IMR-90 (cell line): Measurements from ENCODE around the gene PRSS21. TPM values are rescaled to one million over a fixed set of nuclear protein-coding genes. Genes with fewer than 3 reads are reported as not detected.

ENCODE experiments used
- ATAC-seq: fragments of 200-7000 bp; cut with Tn5 transposase; 2 replicates; pipeline ENCODE4 v1.9.1; 2020; ENCODE audit warnings: low read depth, mild to moderate bottlenecking, moderate library complexity
- BruUV-seq: library from RNA; stranded (reverse); fragments of 400-500 nt; replicated peaks from 2 replicates; lab custom pipeline; 2021; lab: Mats Ljungman, UMichigan
- CTCF ChIA-PET: fragments of 300-600 bp; formaldehyde crosslinking; extraction: SDS; loops from one replicate; lab custom pipeline; 2021; ENCODE audit warnings: antibody characterized with exemption; lab: Yijun Ruan, JAX
- POLR2A ChIA-PET: fragments of 300-600 bp; sonication (Branson Sonifier 250); formaldehyde crosslinking; loops from one replicate; lab custom pipeline; 2022; ENCODE audit warnings: antibody characterized with exemption; ENCODE audit not compliant: unreplicated experiment; lab: Charles Lee
- DNase-seq: peaks from one replicate; pipeline ENCODE4 v3.0.0; 2013
- H2AFZ ChIP-seq: replicated peaks from 2 replicates; pipeline ENCODE3; 2013; ENCODE audit warnings: low read length, mild to moderate bottlenecking; ENCODE audit not compliant: poor library complexity
- H2AK5ac ChIP-seq: 2 replicates; pipeline ENCODE4 v1.6.1; 2013; ENCODE audit warnings: low read depth, low read length, inconsistent platforms
- H2AK9ac ChIP-seq: replicated peaks from 2 replicates; pipeline ENCODE3; 2013; ENCODE audit warnings: mild to moderate bottlenecking, low read depth, low read length, moderate library complexity; ENCODE audit not compliant: poor library complexity
- H2BK120ac ChIP-seq: 2 replicates; pipeline ENCODE4 v1.6.1; 2013; ENCODE audit warnings: low read depth, low read length, inconsistent platforms
- H2BK15ac ChIP-seq: 3 replicates; pipeline ENCODE4 v1.6.1; 2013; ENCODE audit warnings: low read depth, low read length, inconsistent platforms
- H2BK20ac ChIP-seq: 2 replicates; pipeline ENCODE4 v1.6.1; 2013; ENCODE audit warnings: low read depth, mild to moderate bottlenecking, inconsistent platforms, low read length, moderate library complexity
- H2BK5ac ChIP-seq: 2 replicates; pipeline ENCODE4 v1.6.1; 2013; ENCODE audit warnings: mild to moderate bottlenecking, low read depth, low read length, inconsistent platforms; ENCODE audit not compliant: poor library complexity, severe bottlenecking
- H3K14ac ChIP-seq: replicated peaks from 2 replicates; pipeline ENCODE4 v1.6.1; 2013; ENCODE audit warnings: low read depth, low read length, inconsistent platforms
- H3K18ac ChIP-seq: 2 replicates; pipeline ENCODE4 v1.6.1; 2013; ENCODE audit warnings: low read depth, low read length, control low read depth
- H3K23ac ChIP-seq: 2 replicates; pipeline ENCODE4 v1.6.1; 2013; ENCODE audit warnings: low read depth, low read length, inconsistent platforms
- H3K27ac ChIP-seq: 2 replicates; pipeline ENCODE4 v1.5.1; 2013; ENCODE audit warnings: mild to moderate bottlenecking, control low read depth, low read length; ENCODE audit not compliant: insufficient read depth
- H3K27me3 ChIP-seq: 2 replicates; pipeline ENCODE4 v1.6.1; 2013; ENCODE audit warnings: low read length; ENCODE audit not compliant: control insufficient read depth, insufficient read depth
- H3K36me3 ChIP-seq: 2 replicates; pipeline ENCODE4 v1.6.1; 2013; ENCODE audit warnings: low read length, mixed read lengths; ENCODE audit not compliant: control insufficient read depth, insufficient read depth
- H3K4ac ChIP-seq: 2 replicates; pipeline ENCODE4 v1.6.1; 2013; ENCODE audit warnings: low read depth, low read length, inconsistent platforms
- H3K4me1 ChIP-seq: 2 replicates; pipeline ENCODE4 v1.6.1; 2013; ENCODE audit warnings: low read length, mixed read lengths; ENCODE audit not compliant: control insufficient read depth, insufficient read depth
- H3K4me2 ChIP-seq: 2 replicates; pipeline ENCODE4 v1.6.1; 2013; ENCODE audit warnings: low read depth, mild to moderate bottlenecking, control low read depth, low read length, moderate library complexity
- H3K4me3 ChIP-seq: 2 replicates; pipeline ENCODE4 v1.5.1; 2013; ENCODE audit warnings: low read depth, mild to moderate bottlenecking, control low read depth, low read length, moderate library complexity; ENCODE audit not compliant: insufficient read depth
- H3K56ac ChIP-seq: 2 replicates; pipeline ENCODE4 v1.6.1; 2013; ENCODE audit warnings: low read length, inconsistent platforms; ENCODE audit not compliant: insufficient read depth; ENCODE audit errors: extremely low read depth
- H3K79me1 ChIP-seq, 2 experiments: 2 replicates each; pipeline ENCODE4 v1.6.1; 2013; ENCODE audit warnings: low read length in 2 of 2, inconsistent platforms in 1 of 2, low read depth in 1 of 2
- H3K9ac ChIP-seq: 2 replicates; pipeline ENCODE4 v1.6.1; 2013; ENCODE audit warnings: low read depth, low read length, control low read depth
- H3K9me1 ChIP-seq: 2 replicates; pipeline ENCODE4 v1.6.1; 2013; ENCODE audit warnings: low read length, inconsistent platforms; ENCODE audit not compliant: insufficient read depth
- H3K9me3 ChIP-seq: 2 replicates; pipeline ENCODE4 v1.6.1; 2013; ENCODE audit warnings: low read length; ENCODE audit not compliant: control insufficient read depth, insufficient read depth
- H4K20me1 ChIP-seq: 2 replicates; pipeline ENCODE4 v1.6.1; 2013; ENCODE audit warnings: low read length, inconsistent platforms; ENCODE audit not compliant: insufficient read depth
- H4K5ac ChIP-seq: 2 replicates; pipeline ENCODE4 v1.6.1; 2013; ENCODE audit warnings: mild to moderate bottlenecking, low read depth, low read length, control low read depth
- H4K8ac ChIP-seq, 2 experiments: 2 replicates each; pipeline ENCODE4 v1.6.1; 2013; ENCODE audit warnings: low read depth in 2 of 2, low read length in 2 of 2, control low read depth in 1 of 2, inconsistent platforms in 1 of 2
- H4K91ac ChIP-seq: 2 replicates; pipeline ENCODE4 v1.6.1; 2013; ENCODE audit warnings: low read depth, low read length, inconsistent platforms; ENCODE audit not compliant: insufficient read depth
- BHLHE40 ChIP-seq: fragments of 150-350 bp; IDR thresholded peaks from 2 replicates; pipeline ENCODE4 v1.6.1; 2016; ENCODE audit warnings: mild to moderate bottlenecking, low read depth, low read length
- CEBPB ChIP-seq: IDR thresholded peaks from 2 replicates; pipeline ENCODE4 v1.6.1; 2012; ENCODE audit warnings: low read depth, low read length, improper control_type of control experiment
- CHD1 ChIP-seq: IDR thresholded peaks from 2 replicates; pipeline ENCODE4 v1.6.1; 2012; ENCODE audit warnings: low read depth, low read length, improper control_type of control experiment
- CTCF ChIP-seq: conservative IDR thresholded peaks from 2 replicates; pipeline ENCODE4 v1.5.1; 2012; ENCODE audit warnings: mild to moderate bottlenecking, low read depth, low read length, improper control_type of control experiment
- FOS ChIP-seq: fragments of 150-350 bp; IDR thresholded peaks from 2 replicates; pipeline ENCODE4 v1.6.1; 2016; ENCODE audit warnings: low read depth, low read length
- MAFK ChIP-seq: IDR thresholded peaks from 2 replicates; pipeline ENCODE4 v1.6.1; 2012; ENCODE audit warnings: low read depth, low read length, improper control_type of control experiment
- MAZ ChIP-seq: IDR thresholded peaks from 2 replicates; pipeline ENCODE4 v1.6.1; 2012; ENCODE audit warnings: low read depth, mild to moderate bottlenecking, low read length, improper control_type of control experiment, moderate library complexity, borderline replicate concordance
- MXI1 ChIP-seq: IDR thresholded peaks from 2 replicates; pipeline ENCODE4 v1.6.1; 2012; ENCODE audit warnings: low read depth, mild to moderate bottlenecking, low read length, moderate library complexity, borderline replicate concordance
- NFE2L2 ChIP-seq: fragments of 150-350 bp; IDR thresholded peaks from 2 replicates; pipeline ENCODE4 v1.6.1; 2016; ENCODE audit warnings: low read depth, mild to moderate bottlenecking, low read length
- RAD21 ChIP-seq: IDR thresholded peaks from 2 replicates; pipeline ENCODE4 v1.6.1; 2012; ENCODE audit warnings: low read length, improper control_type of control experiment
- RCOR1 ChIP-seq: IDR thresholded peaks from 2 replicates; pipeline ENCODE4 v1.6.1; 2012; ENCODE audit warnings: mild to moderate bottlenecking, low read length, improper control_type of control experiment; ENCODE audit not compliant: insufficient replicate concordance
- SMC3 ChIP-seq: fragments of 150-350 bp; IDR thresholded peaks from 2 replicates; pipeline ENCODE4 v1.6.1; 2016; ENCODE audit warnings: low read depth, mild to moderate bottlenecking, antibody characterized with exemption, low read length, moderate library complexity
- USF2 ChIP-seq: fragments of 150-350 bp; IDR thresholded peaks from 2 replicates; pipeline ENCODE4 v1.6.1; 2017; ENCODE audit warnings: mild to moderate bottlenecking, antibody characterized with exemption, low read length, low read depth
- WGBS, 2 experiments: methylation state at CpG; one replicate each; pipeline versions ENCODE4 v1.1.5 to v1.1.7; 2013; ENCODE audit warnings: missing lambda C conversion rate in 2 of 2; ENCODE audit not compliant: insufficient read length in 1 of 2; ENCODE audit errors: extremely low coverage in 2 of 2; 5-methylcytosine and 5-hydroxymethylcytosine counted together
- dilution Hi-C: fragments of 300-500 bp; cut with HindIII; formaldehyde crosslinking; loops from one replicate; pipeline ENCODE4 v1.14.3; 2018; ENCODE audit warnings: low sequenced_read_pairs; ENCODE audit not compliant: unreplicated experiment
- in situ Hi-C: fragments of 300-500 bp; cut with MboI; formaldehyde crosslinking; loops from 3 replicates; pipeline ENCODE4 v1.14.3; 2019; ENCODE audit warnings: low sequenced_read_pairs, inconsistent platforms, mixed read lengths
- intact Hi-C: fragments of 100-400 bp; cut with micrococcal nuclease; formaldehyde crosslinking; loops from 2 replicates; pipeline ENCODE4 v1.10.0; 2022
- polyA plus RNA-seq, 3 experiments: library from polyadenylated mRNA; depleted of rRNA; stranded (reverse); fragments of >200 nt; gene quantifications; 2 replicates each; pipeline ENCODE4 v1.2.3, GENCODE V29; 2012; ENCODE audit warnings: low replicate concordance in 1 of 3
- total RNA-seq: library from RNA; depleted of rRNA; stranded (reverse); fragments of >200 nt; gene quantifications from 2 replicates; pipeline ENCODE4 v1.2.3, GENCODE V29; 2012

PRSS21 gene
- total and polyA plus RNA-seq, 2 of the 4 experiments (the other 2 are of a cell fraction): 0.21 TPM; not detected in 1

- Histone ChIP-seq H2BK120ac (no peak overlapping the region), H3K79me1 (no peaks in the 10 kb centered on the region), H3K27ac (no peak overlapping the region), H3K9me3 (peaks cover 22% of the 10 kb centered on the region), H3K36me3 (no peaks in the 10 kb centered on the region), H3K23ac (no peak overlapping the region), H4K8ac (no peak overlapping the region), H2AK5ac (no peak overlapping the region), H3K4me1 (no peaks in the 10 kb centered on the region), H2BK20ac (no peak overlapping the region), H4K5ac (no peak overlapping the region), H3K4me2 (no peak overlapping the region), H3K4me3 (no peak overlapping the region), H4K20me1 (no peaks in the 10 kb centered on the region), H2BK5ac (no peak overlapping the region), H3K4ac (no peak overlapping the region), H3K9ac (no peak overlapping the region), H4K91ac (no peak overlapping the region), H3K9me1 (no peaks in the 10 kb centered on the region), H3K14ac (no peak overlapping the region), H2BK15ac (no peak overlapping the region), H3K18ac (no peak overlapping the region), H2AK9ac (no peak overlapping the region), H2AFZ (no peak overlapping the region), H3K27me3 (peaks cover 31% of the 10 kb centered on the region), H3K56ac (no peak overlapping the region)
- intact Hi-C loops: no loop called here
- in situ Hi-C loops: no loop called here
- BruUV-seq: no TSS peak
- POLR2A ChIA-PET: no interaction called here
- ATAC-seq: no peak
- TF ChIP-seq FOS (no peak), BHLHE40 (no peak), MAFK (no peak), SMC3 (no peak), RCOR1 (no peak), MXI1 (no peak), RAD21 (no peak), USF2 (no peak), CEBPB (no peak), CHD1 (no peak), NFE2L2 (no peak), MAZ (no peak), CTCF (no peak)
- dilution Hi-C loops: no loop called here
- CTCF ChIA-PET: no interaction called here
- DNase-seq: no peak
- WGBS, 2 experiments: no CpG with 5 or more reads among the region's 3 CpGs
These were observed 13.4 kb upstream of the PRSS21 start for GRCh38 chr16:2803545-2804195.
